PFSK-1 (cell line): ENCODE data around the gene ERN1.

Source experiments
- FOXP2 ChIP-seq: optimal IDR thresholded peaks from 2 replicates; pipeline ENCODE3; 2011; ENCODE audit warnings: borderline replicate concordance, control low read depth, inconsistent platforms; ENCODE audit not compliant: insufficient read depth; ENCODE audit errors: extremely low read length, extremely low read depth
- POLR2AphosphoS5 ChIP-seq: IDR thresholded peaks from 2 replicates; pipeline ENCODE4 v1.6.1; 2012; ENCODE audit warnings: low read depth, mild to moderate bottlenecking, control low read depth, low read length, moderate library complexity
- REST ChIP-seq, 2 experiments: IDR thresholded peaks; 2 replicates each; pipeline versions ENCODE4 v1.6.1 to v1.8.0; 2011 to 2012; ENCODE audit warnings: low read depth in 2 of 2, low read length in 2 of 2, control low read depth in 1 of 2, inconsistent platforms in 1 of 2, mild to moderate bottlenecking in 1 of 2, moderate library complexity in 1 of 2; ENCODE audit not compliant: insufficient read depth in 1 of 2
- SIN3A ChIP-seq: IDR thresholded peaks from 2 replicates; pipeline ENCODE4 v1.6.1; 2012; ENCODE audit warnings: mild to moderate bottlenecking, low read length, moderate library complexity, borderline replicate concordance; ENCODE audit not compliant: insufficient read depth
- TAF1 ChIP-seq: IDR thresholded peaks from 2 replicates; pipeline ENCODE4 v1.6.1; 2012; ENCODE audit warnings: low read length, control low read depth, borderline replicate concordance; ENCODE audit not compliant: insufficient read depth

Gene ERN1

GRCh38 chr17:64087252-64088005 lies 42.5 kb downstream of the ERN1 start:
- TF ChIP-seq SIN3A (no peak), REST (IDR thresholded peaks at IDR 0.05; ENCODE audit: insufficient read depth in 1 of 2, low read depth in 2 of 2, low read length in 2 of 2) (no peak), FOXP2 (no peak), TAF1 (no peak), POLR2AphosphoS5 (no peak)

GRCh38 chr17:64085650-64086005 lies 44.3 kb downstream of the ERN1 start:
- TF ChIP-seq FOXP2 (no peak), SIN3A (no peak), TAF1 (no peak), POLR2AphosphoS5 (no peak), REST (IDR thresholded peaks at IDR 0.05; ENCODE audit: insufficient read depth in 1 of 2, low read depth in 2 of 2, low read length in 2 of 2) (no peak)

GRCh38 chr17:64084940-64085649 lies 44.8 kb downstream of the ERN1 start:
- TF ChIP-seq TAF1 (no peak), REST (IDR thresholded peaks at IDR 0.05; ENCODE audit: insufficient read depth in 1 of 2, low read depth in 2 of 2, low read length in 2 of 2) (no peak), SIN3A (no peak), POLR2AphosphoS5 (no peak), FOXP2 (no peak)

GRCh38 chr17:64084086-64084939 lies 45.6 kb downstream of the ERN1 start:
- no peak for TF ChIP-seq REST (IDR thresholded peaks at IDR 0.05; ENCODE audit: insufficient read depth in 1 of 2, low read depth in 2 of 2, low read length in 2 of 2)
- no peak for TF ChIP-seq FOXP2
- no peak for TF ChIP-seq POLR2AphosphoS5
- TF ChIP-seq SIN3A = no peak
- TF ChIP-seq TAF1 = no peak
